A673 (cell line): ENCODE measurements around the gene POFUT1. TPM values are rescaled to one million over a fixed set of nuclear protein-coding genes. Genes with fewer than 3 reads are reported as not detected.

Source experiments
- BruUV-seq: library from RNA; stranded (reverse); fragments of 400-500 nt; replicated peaks from 2 replicates; lab custom pipeline; 2021; lab: Mats Ljungman, UMichigan
- CTCF ChIA-PET: fragments of 300-600 bp; sonication (Branson Sonifier 250); formaldehyde crosslinking; loops from one replicate; lab custom pipeline; 2022; ENCODE audit warnings: antibody characterized with exemption; lab: Charles Lee
- POLR2A ChIA-PET: fragments of 300-600 bp; sonication (Branson Sonifier 250); formaldehyde crosslinking; loops from one replicate; lab custom pipeline; 2022; ENCODE audit warnings: antibody characterized with exemption; ENCODE audit not compliant: low non-redundant PET; lab: Charles Lee
- DNase-seq: peaks from one replicate; pipeline ENCODE4 v3.0.0-alpha.2; 2015; ENCODE audit warnings: low spot score
- H3K27ac ChIP-seq: fragments of 200-600 bp; sonication (generic); 2 replicates; pipeline ENCODE4 v1.5.1; 2016; ENCODE audit warnings: mixed run types, low read depth, mild to moderate bottlenecking, mixed read lengths, antibody characterized with exemption, low read length; ENCODE audit not compliant: poor library complexity, severe bottlenecking
- H3K27me3 ChIP-seq: fragments of 200-600 bp; sonication (generic); replicated peaks from 2 replicates; pipeline ENCODE4 v1.6.1; 2017; ENCODE audit warnings: mixed run types, low read depth, mild to moderate bottlenecking, mixed read lengths, antibody characterized with exemption, low read length; ENCODE audit not compliant: insufficient read depth, poor library complexity
- H3K36me3 ChIP-seq: fragments of 200-600 bp; sonication (generic); 2 replicates; pipeline ENCODE4 v1.6.1; 2016; ENCODE audit warnings: mixed run types, mild to moderate bottlenecking, mixed read lengths, antibody characterized with exemption, low read length; ENCODE audit not compliant: insufficient read depth, poor library complexity, severe bottlenecking
- H3K4me1 ChIP-seq: fragments of 200-600 bp; sonication (generic); 2 replicates; pipeline ENCODE4 v1.6.1; 2017; ENCODE audit warnings: mixed run types, mild to moderate bottlenecking, mixed read lengths, antibody characterized with exemption, low read length; ENCODE audit not compliant: insufficient read depth, poor library complexity, severe bottlenecking
- H3K4me3 ChIP-seq: fragments of 200-600 bp; sonication (generic); 2 replicates; pipeline ENCODE4 v1.5.1; 2016; ENCODE audit warnings: low read depth, mixed run types, mild to moderate bottlenecking, mixed read lengths, low read length; ENCODE audit not compliant: poor library complexity, severe bottlenecking
- H3K9me3 ChIP-seq: fragments of 200-600 bp; sonication (generic); 2 replicates; pipeline ENCODE4 v1.6.1; 2016; ENCODE audit warnings: mixed run types, low read depth, mild to moderate bottlenecking, mixed read lengths, antibody characterized with exemption, low read length; ENCODE audit not compliant: poor library complexity, severe bottlenecking
- EZH2 ChIP-seq: fragments of 200-600 bp; sonication (generic); IDR thresholded peaks from 2 replicates; pipeline ENCODE4 v1.6.1; 2017; ENCODE audit warnings: borderline replicate concordance, low read depth, mild to moderate bottlenecking, mixed read lengths, antibody characterized with exemption, low read length; ENCODE audit not compliant: poor library complexity, severe bottlenecking
- intact Hi-C: fragments of 100-400 bp; cut with micrococcal nuclease; formaldehyde crosslinking; loops from one replicate; pipeline ENCODE4 v1.10.0; 2022; ENCODE audit not compliant: unreplicated experiment
- total RNA-seq: library from RNA; stranded (reverse); gene quantifications from 2 replicates; pipeline ENCODE4 v1.2.3, GENCODE V29; 2021
- TF ChIP-seq, protein P1 (sequence below): fragments of 300-800, 200-600 bp; sonication (generic); conservative IDR thresholded peaks from 2 replicates; pipeline ENCODE4 v1.5.1; 2017; ENCODE audit warnings: low read depth, mild to moderate bottlenecking, antibody characterized with exemption, low read length, moderate library complexity, mixed read lengths

Gene POFUT1
- total RNA-seq, 1 experiment from 2014 or later: 55.9 TPM

DNA sequence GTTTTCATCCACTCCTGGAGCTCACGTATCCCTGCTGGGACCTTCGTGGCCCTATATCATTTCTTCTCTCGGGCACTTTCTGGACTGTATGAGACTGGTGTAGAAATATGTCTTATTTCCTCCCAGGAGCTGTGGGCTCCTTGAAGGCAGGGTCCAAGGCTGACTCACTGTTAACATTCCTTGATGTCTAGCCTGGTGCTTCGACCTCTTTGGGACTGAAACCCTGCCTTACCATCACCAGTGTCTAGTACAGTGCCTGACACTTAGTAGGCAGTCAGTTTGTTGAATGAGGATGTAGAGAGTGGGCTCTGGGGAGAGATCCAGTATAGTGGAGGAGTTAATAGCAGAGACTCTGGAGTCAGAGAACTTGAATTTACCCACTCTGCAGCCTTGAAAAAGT lies 23.6 kb downstream of the POFUT1 start:
- Histone ChIP-seq H3K36me3 (peaks cover 72% of the 10 kb centered on the region), H3K9me3 (no peaks in the 10 kb centered on the region), H3K4me3 (no peak overlapping the region), H3K4me1 (peaks cover 9% of the 10 kb centered on the region), H3K27me3 (no peaks in the 10 kb centered on the region), H3K27ac (no peak overlapping the region)
- no peak for DNase-seq
- TF ChIP-seq EZH2: no peak
- TF ChIP-seq, protein P1, sequence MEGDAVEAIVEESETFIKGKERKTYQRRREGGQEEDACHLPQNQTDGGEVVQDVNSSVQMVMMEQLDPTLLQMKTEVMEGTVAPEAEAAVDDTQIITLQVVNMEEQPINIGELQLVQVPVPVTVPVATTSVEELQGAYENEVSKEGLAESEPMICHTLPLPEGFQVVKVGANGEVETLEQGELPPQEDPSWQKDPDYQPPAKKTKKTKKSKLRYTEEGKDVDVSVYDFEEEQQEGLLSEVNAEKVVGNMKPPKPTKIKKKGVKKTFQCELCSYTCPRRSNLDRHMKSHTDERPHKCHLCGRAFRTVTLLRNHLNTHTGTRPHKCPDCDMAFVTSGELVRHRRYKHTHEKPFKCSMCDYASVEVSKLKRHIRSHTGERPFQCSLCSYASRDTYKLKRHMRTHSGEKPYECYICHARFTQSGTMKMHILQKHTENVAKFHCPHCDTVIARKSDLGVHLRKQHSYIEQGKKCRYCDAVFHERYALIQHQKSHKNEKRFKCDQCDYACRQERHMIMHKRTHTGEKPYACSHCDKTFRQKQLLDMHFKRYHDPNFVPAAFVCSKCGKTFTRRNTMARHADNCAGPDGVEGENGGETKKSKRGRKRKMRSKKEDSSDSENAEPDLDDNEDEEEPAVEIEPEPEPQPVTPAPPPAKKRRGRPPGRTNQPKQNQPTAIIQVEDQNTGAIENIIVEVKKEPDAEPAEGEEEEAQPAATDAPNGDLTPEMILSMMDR: no peak
- no TSS peak for BruUV-seq
- ChIA-PET POLR2A (no interaction called here), CTCF (no interaction called here)
- intact Hi-C loops: no loop called here

DNA sequence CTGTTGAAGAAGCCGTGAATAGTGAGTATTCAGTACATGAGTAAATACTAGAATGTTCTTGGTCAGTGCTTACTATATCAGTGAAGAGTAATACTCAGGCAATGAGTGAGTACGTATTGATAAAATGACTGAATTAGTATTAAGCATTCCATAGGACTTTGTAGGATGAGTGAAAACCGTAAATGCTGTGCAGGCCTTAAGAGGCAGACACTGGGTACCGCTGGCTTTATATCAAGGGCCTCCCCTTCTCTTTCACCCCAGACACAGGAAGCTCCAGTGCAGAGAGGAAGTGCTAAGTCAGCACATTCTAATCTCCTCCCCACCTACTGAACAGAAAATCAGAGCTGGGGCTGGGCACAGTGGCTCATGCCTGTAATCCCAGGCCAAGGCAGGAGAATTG lies 24.2 kb downstream of the POFUT1 start:
- Histone ChIP-seq H3K4me3 (no peak overlapping the region), H3K27ac (peak overlapping the region; percentile 15), H3K36me3 (peaks cover 66% of the 10 kb centered on the region), H3K9me3 (no peaks in the 10 kb centered on the region), H3K27me3 (no peaks in the 10 kb centered on the region), H3K4me1 (peaks cover 9% of the 10 kb centered on the region)
- intact Hi-C loops: no loop called here
- BruUV-seq: no TSS peak
- TF ChIP-seq, protein P1: no peak
- no peak for TF ChIP-seq EZH2
- DNase-seq: peak; percentile 46
- ChIA-PET CTCF (no interaction called here), POLR2A (no interaction called here)

DNA sequence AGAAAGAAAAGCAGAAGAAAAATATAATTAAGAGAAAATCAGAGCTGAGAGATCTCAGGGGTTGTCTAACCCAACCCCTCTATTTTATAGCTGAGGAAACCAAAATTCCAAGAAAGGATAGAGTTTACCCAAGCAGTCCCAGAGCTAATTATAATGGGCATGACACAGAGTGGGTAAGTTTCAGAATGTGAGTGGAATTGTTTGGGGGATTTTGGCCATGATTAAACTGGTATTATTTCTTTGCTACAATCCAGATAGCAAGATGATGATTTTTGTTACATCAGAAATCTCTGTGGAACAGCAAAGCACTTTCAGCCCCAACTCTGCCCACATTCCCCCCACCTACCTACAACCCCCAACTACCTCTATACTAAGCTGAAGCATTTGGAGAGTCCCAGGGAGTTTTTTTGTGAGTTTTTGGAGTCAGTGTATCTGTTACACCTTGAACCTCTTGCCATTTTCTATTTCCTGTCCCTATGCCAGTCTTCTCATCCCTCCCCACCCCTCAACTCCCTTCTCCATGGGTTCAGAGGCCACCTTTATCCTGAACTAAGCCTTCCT lies 24.7 kb downstream of the POFUT1 start:
- intact Hi-C loops: no loop called here
- Histone ChIP-seq H3K27ac (peak overlapping the region; percentile 15), H3K27me3 (no peaks in the 10 kb centered on the region), H3K4me1 (peaks cover 9% of the 10 kb centered on the region), H3K4me3 (no peak overlapping the region), H3K36me3 (peaks cover 64% of the 10 kb centered on the region), H3K9me3 (no peaks in the 10 kb centered on the region)
- CTCF ChIA-PET: no interaction called here
- TF ChIP-seq EZH2: no peak
- TF ChIP-seq, protein P1: no peak
- BruUV-seq: no TSS peak
- DNase-seq: no peak
- POLR2A ChIA-PET: no interaction called here
